Transverse colon (tissue), 4 donors: Measurements from ENCODE around the gene HEBP1. TPM values are rescaled to one million over a fixed set of nuclear protein-coding genes. Genes with fewer than 3 reads are reported as not detected.

ENCODE experiments used
- DNase-seq: peaks from one replicate; pipeline ENCODE4 v3.0.0-alpha.2; 2019
- H3K27ac ChIP-seq, 4 donors: fragments of 200-600 bp; sonication (generic); 2 replicates each; pipeline ENCODE4 v1.5.1; 2016 to 2018; ENCODE audit warnings: inconsistent platforms in 4 of 4
- H3K27me3 ChIP-seq: fragments of 200-600 bp; sonication (generic); 2 replicates; pipeline ENCODE4 v1.5.1; 2017; ENCODE audit warnings: inconsistent platforms
- H3K36me3 ChIP-seq, 4 donors: fragments of 200-600 bp; sonication (generic); 2 replicates each; pipeline ENCODE4 v1.5.1; 2017 to 2019; ENCODE audit warnings: inconsistent platforms in 4 of 4
- H3K4me1 ChIP-seq, 4 donors: fragments of 200-600 bp; sonication (generic); 2 replicates each; pipeline ENCODE4 v1.5.1; 2017 to 2020; ENCODE audit warnings: inconsistent platforms in 4 of 4
- H3K4me3 ChIP-seq, 4 donors: fragments of 200-600 bp; sonication (generic); 1 replicate in 1 of 4; 2 replicates in 3 of 4; pipeline versions ENCODE4 v1.5.1 to v1.6.1; 2017 to 2019; ENCODE audit warnings: inconsistent platforms in 4 of 4
- H3K9me3 ChIP-seq, 2 donors: fragments of 200-600 bp; sonication (generic); 2 replicates each; pipeline ENCODE4 v1.5.1; 2017 to 2019; ENCODE audit warnings: inconsistent platforms in 2 of 2
- CTCF ChIP-seq, 5 experiments: fragments of 200-600 bp in 3 of 5; fragments of 450-650 bp in 2 of 5; sonication (generic) in 3 of 5; IDR thresholded peaks; 1 replicate in 2 of 5; 2 replicates in 3 of 5; pipeline ENCODE4 v1.5.1; 2016 to 2017; ENCODE audit warnings: antibody characterized with exemption in 5 of 5, inconsistent platforms in 3 of 5, mild to moderate bottlenecking in 2 of 5, moderate library complexity in 1 of 5
- EP300 ChIP-seq: sonication (generic); formaldehyde crosslinking; IDR thresholded peaks from one replicate; pipeline ENCODE4 v1.6.1; 2017; ENCODE audit warnings: antibody characterized with exemption, low read depth
- POLR2A ChIP-seq: fragments of 450-650 bp; IDR thresholded peaks from one replicate; pipeline ENCODE4 v1.6.1; 2016; ENCODE audit warnings: antibody characterized with exemption, mild to moderate bottlenecking, moderate library complexity
- POLR2AphosphoS5 ChIP-seq, 3 donors: sonication (generic); formaldehyde crosslinking; IDR thresholded peaks; one replicate each; pipeline ENCODE4 v1.6.1; 2016; ENCODE audit warnings: antibody characterized with exemption in 3 of 3
- WGBS, 2 donors: methylation state at CpG; one replicate each; pipeline ENCODE4 v1.1.5; 2018; ENCODE audit warnings: low coverage in 1 of 2; 5-methylcytosine and 5-hydroxymethylcytosine counted together
- in situ Hi-C, 4 donors: fragments of 200-750 bp; cut with MboI; loops; one replicate each; pipeline versions ENCODE4 v1.15.0 to v1.15.1; 2017; ENCODE audit warnings: low sequenced_read_pairs in 3 of 4, low pct_ligation_motif_present in 1 of 4, low pct_unique_long_range_greater_than_20kb in 1 of 4
- intact Hi-C: fragments of 100-400 bp; cut with DNase I; formaldehyde crosslinking; loops from one replicate; pipeline ENCODE4 v1.15.1; 2023; ENCODE audit warnings: low total_unique reads
- total RNA-seq, 4 donors: library from RNA; depleted of rRNA; stranded (reverse); fragments of >200 nt; gene quantifications; one replicate each; pipeline ENCODE4 v1.1.0, GENCODE V29; 2016

HEBP1 gene
- total RNA-seq, 4 donors from 2014 or later, result 10.3 to 74.4 (median 37.4) TPM

GRCh38 chr12:12939888-12940287, 60.2 kb downstream of the HEBP1 start:
- Histone ChIP-seq H3K9me3 (no peaks in the 10 kb centered on the region), H3K27ac (no peak overlapping the region), H3K36me3 (no peaks in the 10 kb centered on the region), H3K4me1 (no peaks in the 10 kb centered on the region), H3K4me3 (no peak overlapping the region), H3K27me3 (no peaks in the 10 kb centered on the region)
- TF ChIP-seq EP300 (no peak), CTCF (IDR thresholded peaks at IDR 0.05) (no peak), POLR2A (no peak), POLR2AphosphoS5 (IDR thresholded peaks at IDR 0.05) (no peak)
- in situ Hi-C loops (no loop called here), intact Hi-C loops (no loop called here)
- no peak for DNase-seq
- WGBS, 2 donors, result 87 to 100% methylated on average over 1 of the region's 1 CpG

DNA sequence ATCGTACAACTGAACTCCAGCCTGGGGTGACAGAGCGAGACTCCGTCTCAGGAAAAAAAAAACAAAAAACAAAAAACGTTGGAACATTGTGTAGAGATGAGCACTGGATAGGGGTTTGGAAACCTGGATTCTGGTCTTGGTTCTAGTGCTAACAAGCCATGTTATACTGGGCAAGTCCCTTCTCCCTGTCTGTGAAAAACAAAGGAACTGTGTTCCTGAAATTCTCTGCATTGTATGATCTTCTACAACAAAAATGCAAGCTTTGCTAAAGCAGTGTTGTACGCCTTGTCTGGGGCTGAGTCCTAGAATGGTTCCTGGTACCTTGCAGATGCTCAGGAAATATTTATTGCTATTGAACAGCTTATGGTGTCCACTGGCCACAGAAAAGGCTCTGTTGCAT, 61.5 kb downstream of the HEBP1 start:
- no peaks in the 10 kb centered on the region for H3K4me1 ChIP-seq
- no peak for DNase-seq
- intact Hi-C loops (no loop called here), in situ Hi-C loops (no loop called here)
- 87 to 90% methylated on average over 4 to 5 of the region's 5 CpGs for WGBS, 2 donors
- no peaks in the 10 kb centered on the region for H3K27me3 ChIP-seq
- H3K27ac ChIP-seq, result no peak overlapping the region
- H3K4me3 ChIP-seq, result no peak overlapping the region
- TF ChIP-seq CTCF (IDR thresholded peaks at IDR 0.05) (no peak), POLR2A (no peak), POLR2AphosphoS5 (IDR thresholded peaks at IDR 0.05) (no peak), EP300 (no peak)
- H3K36me3 ChIP-seq, result no peaks in the 10 kb centered on the region
- no peaks in the 10 kb centered on the region for H3K9me3 ChIP-seq

GRCh38 chr12:12936983-12937491, 63.0 kb downstream of the HEBP1 start:
- in situ Hi-C loops (no loop called here), intact Hi-C loops (no loop called here)
- 92 to 95% methylated on average over 7 to 11 of the region's 11 CpGs for WGBS, 2 donors

GRCh38 chr12:12934556-12934955, 65.5 kb downstream of the HEBP1 start:
- no peaks in the 10 kb centered on the region for H3K4me1 ChIP-seq
- no peaks in the 10 kb centered on the region for H3K36me3 ChIP-seq
- DNase-seq, result no peak
- 65 to 93% methylated on average over 3 to 8 of the region's 8 CpGs for WGBS, 2 donors
- H3K27me3 ChIP-seq, result no peaks in the 10 kb centered on the region
- TF ChIP-seq CTCF (IDR thresholded peaks at IDR 0.05) (no peak), POLR2AphosphoS5 (IDR thresholded peaks at IDR 0.05) (no peak), POLR2A (no peak), EP300 (no peak)
- H3K27ac ChIP-seq, result no peak overlapping the region
- H3K9me3 ChIP-seq, result no peaks in the 10 kb centered on the region
- H3K4me3 ChIP-seq, result no peak overlapping the region
- intact Hi-C loops, result no loop called here
- in situ Hi-C loops, result no loop called here

More at GRCh38 chr12:12936983-12937491, 63.0 kb downstream of the HEBP1 start:
- Histone ChIP-seq H3K4me3 (no peak overlapping the region), H3K9me3 (no peaks in the 10 kb centered on the region), H3K27me3 (no peaks in the 10 kb centered on the region), H3K36me3 (no peaks in the 10 kb centered on the region), H3K27ac (no peak overlapping the region), H3K4me1 (no peaks in the 10 kb centered on the region)
- no peak for TF ChIP-seq POLR2A
- TF ChIP-seq CTCF (IDR thresholded peaks at IDR 0.05), result no peak
- no peak for TF ChIP-seq EP300
- TF ChIP-seq POLR2AphosphoS5 (IDR thresholded peaks at IDR 0.05), result no peak
- no peak for DNase-seq
